WI38 (cell line): Measurements from ENCODE around the gene MRFAP1L1.

Source experiments
- H3K4me3 ChIP-seq: 2 replicates; pipeline ENCODE4 v1.5.1; 2011; ENCODE audit warnings: low read depth, mild to moderate bottlenecking, control low read depth, low read length
- CTCF ChIP-seq: IDR thresholded peaks from 2 replicates; pipeline ENCODE4 v1.5.1; 2012; ENCODE audit warnings: low read depth, mild to moderate bottlenecking, control low read depth, low read length

Gene MRFAP1L1

GRCh38 chr4:6686104-6686787 lies 23.4 kb downstream of the MRFAP1L1 start:
- no peak for TF ChIP-seq CTCF
- no peak overlapping the region for H3K4me3 ChIP-seq

- no peak overlapping the region for H3K4me3 ChIP-seq
- TF ChIP-seq CTCF, result no peak
Observed at GRCh38 chr4:6684656-6685055, 25.0 kb downstream of the MRFAP1L1 start.

DNA sequence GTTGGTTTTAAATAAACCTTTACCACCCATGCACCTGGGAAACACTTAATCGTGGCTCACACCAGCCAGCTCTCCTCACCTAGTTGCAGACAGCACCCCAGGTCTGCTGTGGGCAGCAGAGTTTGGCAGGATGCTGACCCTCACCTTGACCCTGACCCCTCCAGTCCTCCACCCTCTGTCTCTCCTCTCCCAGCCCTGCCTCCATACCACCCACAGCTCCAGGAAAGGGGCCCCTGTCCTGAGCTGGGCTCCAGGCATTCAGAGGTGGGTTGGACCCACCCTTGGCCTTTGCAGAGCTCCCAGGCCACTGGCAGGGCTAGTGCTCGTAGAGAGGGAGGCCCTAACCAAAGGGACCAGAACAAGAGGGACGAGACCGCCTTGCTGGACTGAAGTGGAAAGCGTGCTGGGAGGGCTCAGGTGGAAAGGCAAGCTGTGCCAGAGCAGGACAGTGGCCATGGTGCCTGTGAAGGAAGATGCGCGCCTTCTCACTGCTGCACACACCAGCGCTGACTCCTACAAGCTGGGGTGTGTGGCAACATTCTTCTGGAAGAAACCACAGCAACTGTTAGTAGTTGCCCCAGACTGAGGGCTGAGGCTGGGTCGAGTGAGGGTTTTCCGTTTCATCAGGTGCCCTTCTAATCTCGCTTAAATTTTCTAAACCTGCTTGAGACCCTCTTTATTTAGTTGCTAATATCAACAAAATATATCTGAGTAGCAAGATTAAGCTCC lies 26.6 kb downstream of the MRFAP1L1 start:
- no peak for TF ChIP-seq CTCF
- no peak overlapping the region for H3K4me3 ChIP-seq

- no peak overlapping the region for H3K4me3 ChIP-seq
- TF ChIP-seq CTCF, result no peak
Observed at GRCh38 chr4:6681191-6681590, 28.5 kb downstream of the MRFAP1L1 start.

- no peak for TF ChIP-seq CTCF
- H3K4me3 ChIP-seq, result no peak overlapping the region
Observed at GRCh38 chr4:6680372-6681034, 29.2 kb downstream of the MRFAP1L1 start.

DNA sequence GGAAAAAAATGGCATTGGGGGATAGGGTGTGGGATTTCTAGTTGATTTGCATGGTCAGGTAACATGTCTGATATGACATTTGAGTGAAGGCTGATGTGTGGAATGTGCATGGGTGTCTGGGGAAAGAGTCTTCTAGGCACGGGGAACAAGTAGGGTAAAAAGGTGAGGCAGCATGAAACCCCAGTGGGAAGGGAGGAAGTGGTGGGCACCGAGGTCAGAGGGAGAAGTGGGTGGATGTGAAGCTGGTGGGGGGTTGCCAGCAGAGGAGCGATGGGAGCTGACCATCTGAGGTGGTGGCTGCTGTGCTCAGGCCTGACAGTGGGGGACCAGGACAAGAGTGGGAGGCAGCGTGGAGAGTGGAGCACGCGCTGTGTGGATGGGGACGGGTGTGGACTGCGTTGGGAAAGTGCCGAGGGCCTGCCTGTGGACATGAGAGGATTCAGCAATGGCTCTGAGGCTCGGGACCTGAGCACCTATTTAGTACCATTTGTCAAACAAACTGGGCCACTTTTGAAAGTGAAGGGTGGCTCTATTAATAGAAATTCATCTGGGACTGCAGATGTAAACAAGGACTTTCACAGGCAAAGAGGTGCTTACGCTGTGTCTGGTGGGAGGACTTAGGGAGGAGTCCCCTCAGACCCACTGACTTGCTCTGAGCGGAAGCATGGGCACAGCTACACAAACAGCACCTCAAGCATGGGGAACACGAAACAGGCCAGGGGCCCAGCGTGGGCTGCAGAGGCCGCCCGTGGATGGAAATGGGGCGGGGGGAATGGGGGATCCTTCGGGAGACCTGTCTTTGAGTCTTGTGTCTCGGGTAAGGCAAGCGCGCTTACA lies 32.7 kb downstream of the MRFAP1L1 start:
- H3K4me3 ChIP-seq, result no peak overlapping the region

More for the DNA sequence above, 32.7 kb downstream of the MRFAP1L1 start:
- TF ChIP-seq CTCF, result no peak
